PC-9 (cell line): ENCODE data around the gene CNTN5.

Experiments used
- EZH2 ChIP-seq: fragments of 200-600 bp; sonication (generic); IDR thresholded peaks from 2 replicates; pipeline ENCODE4 v1.8.0; 2017; ENCODE audit warnings: antibody characterized with exemption, low read depth
- TF ChIP-seq, protein P1 (sequence below): fragments of 200-600 bp; sonication (generic); conservative IDR thresholded peaks from 2 replicates; pipeline ENCODE4 v1.6.1; 2017; ENCODE audit warnings: mixed run types, antibody characterized with exemption, mild to moderate bottlenecking, moderate library complexity

DNA sequence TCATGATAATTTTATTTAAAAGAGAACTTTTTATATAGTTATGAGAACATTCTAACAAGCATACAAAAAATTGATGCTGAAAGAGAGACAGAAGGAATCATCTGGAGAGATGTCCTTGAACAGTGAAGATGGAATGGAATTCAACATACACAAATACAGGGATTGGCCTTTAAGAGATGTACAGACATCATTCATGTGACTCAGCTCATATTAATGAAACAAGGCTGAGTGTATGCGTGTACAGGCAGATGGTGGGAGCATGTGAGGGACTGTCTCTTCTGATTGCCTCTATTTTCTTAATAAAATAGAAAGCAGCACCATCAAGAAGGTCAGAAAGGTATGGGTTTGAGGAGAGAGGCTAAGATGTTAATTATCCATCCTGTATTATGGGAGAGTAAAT, 793.3 kb downstream of the CNTN5 start:
- TF ChIP-seq, protein P1, sequence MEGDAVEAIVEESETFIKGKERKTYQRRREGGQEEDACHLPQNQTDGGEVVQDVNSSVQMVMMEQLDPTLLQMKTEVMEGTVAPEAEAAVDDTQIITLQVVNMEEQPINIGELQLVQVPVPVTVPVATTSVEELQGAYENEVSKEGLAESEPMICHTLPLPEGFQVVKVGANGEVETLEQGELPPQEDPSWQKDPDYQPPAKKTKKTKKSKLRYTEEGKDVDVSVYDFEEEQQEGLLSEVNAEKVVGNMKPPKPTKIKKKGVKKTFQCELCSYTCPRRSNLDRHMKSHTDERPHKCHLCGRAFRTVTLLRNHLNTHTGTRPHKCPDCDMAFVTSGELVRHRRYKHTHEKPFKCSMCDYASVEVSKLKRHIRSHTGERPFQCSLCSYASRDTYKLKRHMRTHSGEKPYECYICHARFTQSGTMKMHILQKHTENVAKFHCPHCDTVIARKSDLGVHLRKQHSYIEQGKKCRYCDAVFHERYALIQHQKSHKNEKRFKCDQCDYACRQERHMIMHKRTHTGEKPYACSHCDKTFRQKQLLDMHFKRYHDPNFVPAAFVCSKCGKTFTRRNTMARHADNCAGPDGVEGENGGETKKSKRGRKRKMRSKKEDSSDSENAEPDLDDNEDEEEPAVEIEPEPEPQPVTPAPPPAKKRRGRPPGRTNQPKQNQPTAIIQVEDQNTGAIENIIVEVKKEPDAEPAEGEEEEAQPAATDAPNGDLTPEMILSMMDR = no peak
- TF ChIP-seq EZH2 = no peak
